GM12865 (cell line): ENCODE data around the gene EFCAB5.
A peak's percentile ranks its signal among the peaks of the same experiment; 100 is the strongest.

Experiments used
- DNase-seq: peaks from one replicate; pipeline ENCODE4 v3.0.0; 2010; ENCODE audit warnings: low read depth
- H3K4me3 ChIP-seq: 2 replicates; pipeline ENCODE4 v1.5.1; 2011; ENCODE audit warnings: mild to moderate bottlenecking, low read depth, low read length, control low read depth
- CTCF ChIP-seq: IDR thresholded peaks from 2 replicates; pipeline ENCODE4 v1.5.1; 2011; ENCODE audit warnings: low read length, control low read depth, low read depth, inconsistent platforms; ENCODE audit not compliant: insufficient read depth; ENCODE audit errors: missing control alignments

The EFCAB5 gene

GRCh38 chr17:29980261-29980660, 38.8 kb downstream of the EFCAB5 start:
- no peak for TF ChIP-seq CTCF
- no peak overlapping the region for H3K4me3 ChIP-seq
- no peak for DNase-seq

- TF ChIP-seq CTCF: no peak
- DNase-seq: no peak
- no peak overlapping the region for H3K4me3 ChIP-seq
Observed at GRCh38 chr17:29982991-29983653, 41.7 kb downstream of the EFCAB5 start.

GRCh38 chr17:29996458-29996857, 55.0 kb downstream of the EFCAB5 start:
- DNase-seq: no peak
- TF ChIP-seq CTCF: no peak

GRCh38 chr17:30000001-30000754, 58.7 kb downstream of the EFCAB5 start:
- H3K4me3 ChIP-seq: peak overlapping the region; percentile 23; the same call in 1 of the 2 replicates
- no peak for TF ChIP-seq CTCF
- DNase-seq: no peak

More at GRCh38 chr17:29996458-29996857, 55.0 kb downstream of the EFCAB5 start:
- H3K4me3 ChIP-seq: no peak overlapping the region

- H3K4me3 ChIP-seq: peak overlapping the region; percentile 23; the same call in 1 of the 2 replicates
Observed at GRCh38 chr17:30000755-30001257, 59.4 kb downstream of the EFCAB5 start.

GRCh38 chr17:30002088-30002487, 60.7 kb downstream of the EFCAB5 start:
- no peak overlapping the region for H3K4me3 ChIP-seq
- no peak for TF ChIP-seq CTCF

More at GRCh38 chr17:30000755-30001257, 59.4 kb downstream of the EFCAB5 start:
- DNase-seq: no peak
- TF ChIP-seq CTCF: no peak

More at GRCh38 chr17:30002088-30002487, 60.7 kb downstream of the EFCAB5 start:
- no peak for DNase-seq
